OCI-LY1 (cell line): Measurements from ENCODE around the gene ABHD6.

Experiments
- CTCF ChIP-seq: fragments of 200-600 bp; sonication (generic), shearing (Covaris generic); IDR thresholded peaks from 2 replicates; pipeline ENCODE4 v1.5.1; 2017; ENCODE audit warnings: mild to moderate bottlenecking, antibody characterized with exemption, low read length, moderate library complexity, mixed read lengths
- EZH2 ChIP-seq: fragments of 200-600 bp; sonication (generic), shearing (Covaris generic); IDR thresholded peaks from 2 replicates; pipeline ENCODE4 v1.8.0; 2017; ENCODE audit warnings: borderline replicate concordance, mixed run types, mild to moderate bottlenecking, antibody characterized with exemption, low read length, moderate library complexity, mixed read lengths

GRCh38 chr3:58191361-58191991 lies 46.1 kb upstream of the ABHD6 start:
- TF ChIP-seq CTCF (no peak), EZH2 (no peak)
